H1 (cell line): Measurements from ENCODE around the gene GRIA4. TPM values are rescaled to one million over a fixed set of nuclear protein-coding genes. Genes with fewer than 3 reads are reported as not detected.
A peak's percentile ranks its signal among the peaks of the same experiment; 100 is the strongest.

Experiments
- CTCF ChIA-PET: fragments of 300-600 bp; sonication (Branson Sonifier 250); formaldehyde crosslinking; loops from one replicate; lab custom pipeline; 2021; ENCODE audit not compliant: partially characterized antibody; lab: Charles Lee
- POLR2A ChIA-PET: fragments of 300-600 bp; sonication (Branson Sonifier 250); formaldehyde crosslinking; loops from one replicate; lab custom pipeline; 2021; ENCODE audit warnings: inconsistent platforms; ENCODE audit not compliant: partially characterized antibody; lab: Charles Lee
- DNase-seq, 2 experiments: peaks; one replicate each; pipeline versions ENCODE4 v3.0.0 to v3.0.0-alpha.2; 2010 to 2022; ENCODE audit warnings: low spot score in 2 of 2, low read depth in 1 of 2, mixed read lengths in 1 of 2
- FAIRE-seq: peaks from 2 replicates; lab custom pipeline; 2011; peaks lifted over from hg19 to GRCh38; lab: Jason Lieb, UNC
- H2AFZ ChIP-seq: 2 replicates; pipeline ENCODE4 v1.8.1; 2012; ENCODE audit warnings: low read length, inconsistent platforms
- H2AK5ac ChIP-seq: 2 replicates; pipeline ENCODE4 v1.6.1; 2013; ENCODE audit warnings: low read depth, low read length
- H2BK120ac ChIP-seq: replicated peaks from 2 replicates; pipeline ENCODE3; 2013; ENCODE audit warnings: low read depth, low read length, inconsistent platforms
- H2BK12ac ChIP-seq: 2 replicates; pipeline ENCODE4 v1.6.1; 2013; ENCODE audit warnings: low read depth, low read length
- H2BK15ac ChIP-seq: 2 replicates; pipeline ENCODE4 v1.6.1; 2013; ENCODE audit warnings: low read length
- H2BK20ac ChIP-seq: 2 replicates; pipeline ENCODE4 v1.6.1; 2013; ENCODE audit warnings: low read length
- H2BK5ac ChIP-seq: 2 replicates; pipeline ENCODE4 v1.6.1; 2013; ENCODE audit warnings: low read depth, low read length
- H3K14ac ChIP-seq: 2 replicates; pipeline ENCODE4 v1.6.1; 2013; ENCODE audit warnings: inconsistent platforms; ENCODE audit not compliant: insufficient read length
- H3K18ac ChIP-seq: 2 replicates; pipeline ENCODE4 v1.6.1; 2013; ENCODE audit warnings: low read length; ENCODE audit errors: extremely low read depth
- H3K23ac ChIP-seq: 2 replicates; pipeline ENCODE4 v1.6.1; 2013; ENCODE audit warnings: inconsistent platforms; ENCODE audit not compliant: insufficient read length
- H3K23me2 ChIP-seq: 2 replicates; pipeline ENCODE4 v1.6.1; 2013; ENCODE audit warnings: low read depth, low read length
- H3K27ac ChIP-seq: 2 replicates; pipeline ENCODE4 v1.6.1; 2011; ENCODE audit warnings: low read depth, low read length, inconsistent platforms
- H3K27me3 ChIP-seq, 4 experiments: replicated peaks in 1 of 4; 1 replicate in 1 of 4; 2 replicates in 3 of 4; pipeline versions ENCODE4 v1.6.1 to v1.8.1; 2011 to 2013; ENCODE audit warnings: low read length in 3 of 4, mild to moderate bottlenecking in 3 of 4, inconsistent platforms in 2 of 4, mixed read lengths in 2 of 4, moderate library complexity in 1 of 4; ENCODE audit not compliant: control insufficient read depth in 3 of 4, insufficient read depth in 3 of 4; ENCODE audit errors: extremely low read depth in 1 of 4
- H3K36me3 ChIP-seq, 4 experiments: 2 replicates each; pipeline versions ENCODE4 v1.6.1 to v1.8.1; 2011 to 2013; ENCODE audit warnings: mild to moderate bottlenecking in 4 of 4, low read length in 3 of 4, moderate library complexity in 2 of 4, control low read depth in 1 of 4, inconsistent platforms in 1 of 4; ENCODE audit not compliant: insufficient read depth in 4 of 4, control insufficient read depth in 2 of 4
- H3K4ac ChIP-seq: replicated peaks from 2 replicates; pipeline ENCODE3; 2013; ENCODE audit warnings: low read length, low read depth, mixed read lengths, inconsistent platforms; ENCODE audit not compliant: insufficient read length
- H3K4me1 ChIP-seq, 4 experiments: replicated peaks in 1 of 4; 1 replicate in 1 of 4; 2 replicates in 3 of 4; pipeline versions ENCODE4 v1.6.1 to v1.8.1; 2011 to 2013; ENCODE audit warnings: low read length in 3 of 4, inconsistent platforms in 2 of 4, mixed read lengths in 1 of 4; ENCODE audit not compliant: insufficient read depth in 4 of 4, control insufficient read depth in 3 of 4
- H3K4me2 ChIP-seq, 2 experiments: 2 replicates each; pipeline versions ENCODE4 v1.6.1 to v1.8.1; 2011 to 2013; ENCODE audit warnings: low read depth in 2 of 2, low read length in 2 of 2, control low read depth in 1 of 2, inconsistent platforms in 1 of 2, mild to moderate bottlenecking in 1 of 2; ENCODE audit not compliant: insufficient read depth in 1 of 2
- H3K4me3 ChIP-seq, 4 experiments: fragments of 200-600, 300-600 bp in 1 of 4; sonication (generic), shearing (Covaris generic), sonication (Bioruptor Twin) in 1 of 4; 2 replicates each; pipeline versions ENCODE4 v1.5.1 to v1.8.1; 2011 to 2016; ENCODE audit warnings: low read length in 4 of 4, low read depth in 3 of 4, control low read depth in 2 of 4, inconsistent platforms in 2 of 4, mild to moderate bottlenecking in 2 of 4, mixed read lengths in 1 of 4, moderate library complexity in 1 of 4; ENCODE audit not compliant: insufficient read depth in 2 of 4; ENCODE audit errors: extremely low read depth in 1 of 4
- H3K56ac ChIP-seq: replicated peaks from 2 replicates; pipeline ENCODE3; 2013; ENCODE audit warnings: low read depth, mild to moderate bottlenecking, mixed read lengths, low read length, inconsistent platforms; ENCODE audit not compliant: insufficient read length
- H3K79me1 ChIP-seq: 2 replicates; pipeline ENCODE4 v1.6.1; 2013; ENCODE audit warnings: low read depth, low read length, control low read depth
- H3K79me2 ChIP-seq, 2 experiments: 2 replicates each; pipeline versions ENCODE4 v1.6.1 to v1.8.1; 2012 to 2013; ENCODE audit warnings: low read length in 2 of 2, mild to moderate bottlenecking in 2 of 2, inconsistent platforms in 1 of 2; ENCODE audit not compliant: insufficient read depth in 2 of 2, control insufficient read depth in 1 of 2
- H3K9ac ChIP-seq, 4 experiments: replicated peaks in 1 of 4; 1 replicate in 1 of 4; 2 replicates in 3 of 4; pipeline versions ENCODE4 v1.6.1 to v1.8.1; 2011 to 2013; ENCODE audit warnings: low read depth in 3 of 4, low read length in 3 of 4, control low read depth in 2 of 4, mild to moderate bottlenecking in 2 of 4, moderate library complexity in 2 of 4, inconsistent platforms in 1 of 4; ENCODE audit errors: extremely low read depth in 1 of 4
- H3K9me3 ChIP-seq, 2 experiments: 2 replicates each; pipeline versions ENCODE4 v1.6.1 to v1.8.1; 2012 to 2013; ENCODE audit warnings: mild to moderate bottlenecking in 2 of 2, moderate library complexity in 2 of 2, control low read depth in 1 of 2, inconsistent platforms in 1 of 2, low read depth in 1 of 2, low read length in 1 of 2, mixed read lengths in 1 of 2; ENCODE audit not compliant: insufficient read depth in 2 of 2
- H4K20me1 ChIP-seq, 2 experiments: replicated peaks in 1 of 2; 2 replicates each; pipeline versions ENCODE3 to v1.8.1; 2011 to 2013; ENCODE audit warnings: inconsistent platforms in 2 of 2, low read length in 2 of 2, mild to moderate bottlenecking in 1 of 2; ENCODE audit not compliant: insufficient read depth in 2 of 2, control insufficient read depth in 1 of 2
- H4K5ac ChIP-seq: 2 replicates; pipeline ENCODE4 v1.6.1; 2013; ENCODE audit warnings: low read length, low read depth, mixed read lengths, inconsistent platforms; ENCODE audit not compliant: insufficient read length
- H4K8ac ChIP-seq: 2 replicates; pipeline ENCODE4 v1.8.0; 2013; ENCODE audit warnings: mild to moderate bottlenecking, moderate library complexity, low read length, inconsistent platforms; ENCODE audit not compliant: insufficient read depth; ENCODE audit errors: extremely low read depth
- H4K91ac ChIP-seq: replicated peaks from 2 replicates; pipeline ENCODE3; 2013; ENCODE audit warnings: low read length, mixed read lengths, inconsistent platforms; ENCODE audit not compliant: insufficient read length
- HDAC2 ChIP-seq, 2 experiments: fragments of 300-600 bp in 1 of 2; sonication (generic) in 1 of 2; IDR thresholded peaks; 2 replicates each; pipeline ENCODE4 v1.6.1; 2011 to 2012; ENCODE audit warnings: low read depth in 2 of 2, low read length in 2 of 2, mild to moderate bottlenecking in 2 of 2, moderate library complexity in 2 of 2, borderline replicate concordance in 1 of 2, inconsistent platforms in 1 of 2
- SAP30 ChIP-seq: fragments of 300-600 bp; sonication (generic); IDR thresholded peaks from 2 replicates; pipeline ENCODE4 v1.7.1; 2012; ENCODE audit warnings: low read length, moderate library complexity, mild to moderate bottlenecking, inconsistent platforms; ENCODE audit not compliant: insufficient read depth, insufficient replicate concordance
- TEAD4 ChIP-seq: IDR thresholded peaks from 2 replicates; pipeline ENCODE4 v1.6.1; 2012; ENCODE audit warnings: low read depth, low read length, inconsistent platforms, mixed read lengths
- USF2 ChIP-seq: IDR thresholded peaks from 2 replicates; pipeline ENCODE4 v1.6.1; 2011; ENCODE audit warnings: low read length, improper control_type of control experiment
- polyA plus RNA-seq, 7 experiments: library from polyadenylated mRNA; depleted of rRNA in 3 of 7; stranded (reverse) in 5 of 7; unstranded in 2 of 7; fragments of >200 nt in 5 of 7; fragments of 200-250 nt in 2 of 7; gene quantifications; 1 replicate in 5 of 7; 2 replicates in 1 of 7; 4 replicates in 1 of 7; pipeline versions ENCODE4 v1.2.1 to v1.2.3, GENCODE V29; 2011 to 2013; ENCODE audit warnings: missing spikeins in 2 of 7, mixed read lengths in 2 of 7
- total RNA-seq: library from RNA; stranded (reverse); fragmentation: NEBNext Ultra II Directional; extraction: Animal tissue kit (Norgen Biotek cat#: 25700); gene quantifications from 2 replicates; pipeline ENCODE4 v1.2.1, GENCODE V29; 2021

The GRIA4 gene
- total and polyA plus RNA-seq, 2 of the 8 experiments (the other 6 are each of a cell fraction or from before 2014, with no cell fraction given) = 12.5 to 21.8 TPM

DNA sequence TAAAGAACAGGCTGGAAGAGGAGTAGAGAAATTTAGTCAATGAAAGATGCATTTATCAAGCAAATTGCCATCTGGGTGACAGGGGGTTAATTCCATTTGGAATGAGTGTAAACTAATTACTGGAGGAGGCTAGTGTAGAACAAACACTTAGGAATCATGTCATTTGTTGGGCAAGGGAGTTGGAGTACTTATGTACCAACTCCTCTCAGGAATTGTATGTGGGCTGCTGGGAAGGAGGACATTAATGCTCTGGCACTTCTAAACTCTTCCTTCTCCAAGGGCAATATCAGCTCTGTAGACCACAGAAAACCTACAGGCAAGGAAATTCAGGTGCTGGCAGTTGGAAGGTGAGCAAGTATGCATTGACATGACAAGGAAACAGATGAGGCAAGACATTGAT lies 271.2 kb downstream of the GRIA4 start:
- no peak overlapping the region for H2BK12ac ChIP-seq
- no peaks in the 10 kb centered on the region for H3K23me2 ChIP-seq
- H3K18ac ChIP-seq = no peak overlapping the region
- H3K36me3 ChIP-seq = no peaks in the 10 kb centered on the region
- H2AFZ ChIP-seq = no peak overlapping the region
- TF ChIP-seq TEAD4 (no peak), SAP30 (no peak), HDAC2 (IDR thresholded peaks at IDR 0.05; ENCODE audit: borderline replicate concordance in 1 of 2, low read depth in 2 of 2, low read length in 2 of 2) (no peak), USF2 (no peak)
- H2BK20ac ChIP-seq = no peak overlapping the region
- H3K4me3 ChIP-seq = no peak overlapping the region
- no peaks in the 10 kb centered on the region for H4K20me1 ChIP-seq
- no peak overlapping the region for H2BK5ac ChIP-seq
- H2BK15ac ChIP-seq = no peak overlapping the region
- no peak overlapping the region for H3K14ac ChIP-seq
- FAIRE-seq = no peak
- H3K4me1 ChIP-seq = no peaks in the 10 kb centered on the region
- H4K5ac ChIP-seq = no peak overlapping the region
- H3K27me3 ChIP-seq = no peaks in the 10 kb centered on the region
- no peak overlapping the region for H4K8ac ChIP-seq
- no peak overlapping the region for H4K91ac ChIP-seq
- H3K9me3 ChIP-seq = no peaks in the 10 kb centered on the region
- H3K56ac ChIP-seq = no peak overlapping the region
- H3K27ac ChIP-seq = no peak overlapping the region
- H3K23ac ChIP-seq = no peak overlapping the region
- no peak for DNase-seq
- ChIA-PET POLR2A (no interaction called here), CTCF (no interaction called here)
- H2BK120ac ChIP-seq = no peak overlapping the region
- H3K9ac ChIP-seq = no peak overlapping the region
- peak overlapping the region; percentile 47; the same call in 1 of the 2 replicates for H2AK5ac ChIP-seq
- no peaks in the 10 kb centered on the region for H3K79me2 ChIP-seq
- no peak overlapping the region for H3K4me2 ChIP-seq
- H3K4ac ChIP-seq = no peak overlapping the region
- H3K79me1 ChIP-seq = no peaks in the 10 kb centered on the region
